ENCODE results near the gene APP.

The APP gene

DNA sequence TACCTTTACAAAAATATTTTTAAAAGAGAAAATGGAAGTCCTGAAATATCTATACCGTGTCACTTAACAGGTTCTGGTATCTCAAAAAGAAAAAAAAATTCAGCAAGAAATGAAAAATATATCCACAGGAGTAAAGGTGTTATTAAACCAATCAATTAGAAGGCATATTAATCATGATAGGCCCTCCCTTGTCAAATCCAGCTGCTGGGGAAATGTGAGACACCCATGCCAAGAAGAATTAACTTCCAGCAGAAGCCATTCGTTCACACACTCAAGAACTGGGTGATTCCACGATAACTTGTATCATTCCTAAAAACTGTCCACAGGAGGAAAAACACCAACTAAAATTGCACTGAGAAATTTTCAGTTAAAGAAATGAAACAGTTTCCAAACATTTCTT lies 57.6 kb downstream of the APP start:
- Histone ChIP-seq H3K79me2 (ENCODE audit: insufficient read depth, low read length) (no peaks in the 10 kb centered on the region), H3K36me3 (ENCODE audit: insufficient read depth, low read length) (no peaks in the 10 kb centered on the region), H3K4me2 (ENCODE audit: low read length) (no peak overlapping the region), H2AFZ (ENCODE audit: low read length) (no peak overlapping the region), H3K9ac (ENCODE audit: low read length) (no peak overlapping the region), H3F3A (ENCODE audit: insufficient read depth, low read length) (no peaks in the 10 kb centered on the region), H4K20me1 (ENCODE audit: insufficient read depth, low read length) (no peaks in the 10 kb centered on the region), H3K27me3 (ENCODE audit: insufficient read depth, low read length) (no peaks in the 10 kb centered on the region), H3K9me2 (ENCODE audit: low read depth, low read length) (no peaks in the 10 kb centered on the region), H3K27ac (ENCODE audit: low read depth, low read length, poor library complexity, severe bottlenecking) (no peak overlapping the region), H3K4me3 (ENCODE audit: low read depth, low read length, poor library complexity, severe bottlenecking) (no peak overlapping the region), H3K9me3 (ENCODE audit: low read length) (no peaks in the 10 kb centered on the region), H3K4me1 (ENCODE audit: insufficient read depth, low read length, severe bottlenecking) (no peaks in the 10 kb centered on the region)
- no peak for TF ChIP-seq EZH2 (IDR thresholded peaks at IDR 0.05; ENCODE audit: borderline replicate concordance, low read length)
- TF ChIP-seq, protein P1, sequence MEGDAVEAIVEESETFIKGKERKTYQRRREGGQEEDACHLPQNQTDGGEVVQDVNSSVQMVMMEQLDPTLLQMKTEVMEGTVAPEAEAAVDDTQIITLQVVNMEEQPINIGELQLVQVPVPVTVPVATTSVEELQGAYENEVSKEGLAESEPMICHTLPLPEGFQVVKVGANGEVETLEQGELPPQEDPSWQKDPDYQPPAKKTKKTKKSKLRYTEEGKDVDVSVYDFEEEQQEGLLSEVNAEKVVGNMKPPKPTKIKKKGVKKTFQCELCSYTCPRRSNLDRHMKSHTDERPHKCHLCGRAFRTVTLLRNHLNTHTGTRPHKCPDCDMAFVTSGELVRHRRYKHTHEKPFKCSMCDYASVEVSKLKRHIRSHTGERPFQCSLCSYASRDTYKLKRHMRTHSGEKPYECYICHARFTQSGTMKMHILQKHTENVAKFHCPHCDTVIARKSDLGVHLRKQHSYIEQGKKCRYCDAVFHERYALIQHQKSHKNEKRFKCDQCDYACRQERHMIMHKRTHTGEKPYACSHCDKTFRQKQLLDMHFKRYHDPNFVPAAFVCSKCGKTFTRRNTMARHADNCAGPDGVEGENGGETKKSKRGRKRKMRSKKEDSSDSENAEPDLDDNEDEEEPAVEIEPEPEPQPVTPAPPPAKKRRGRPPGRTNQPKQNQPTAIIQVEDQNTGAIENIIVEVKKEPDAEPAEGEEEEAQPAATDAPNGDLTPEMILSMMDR (IDR thresholded peaks at IDR 0.05; ENCODE audit: low read length), result no peak

DNA sequence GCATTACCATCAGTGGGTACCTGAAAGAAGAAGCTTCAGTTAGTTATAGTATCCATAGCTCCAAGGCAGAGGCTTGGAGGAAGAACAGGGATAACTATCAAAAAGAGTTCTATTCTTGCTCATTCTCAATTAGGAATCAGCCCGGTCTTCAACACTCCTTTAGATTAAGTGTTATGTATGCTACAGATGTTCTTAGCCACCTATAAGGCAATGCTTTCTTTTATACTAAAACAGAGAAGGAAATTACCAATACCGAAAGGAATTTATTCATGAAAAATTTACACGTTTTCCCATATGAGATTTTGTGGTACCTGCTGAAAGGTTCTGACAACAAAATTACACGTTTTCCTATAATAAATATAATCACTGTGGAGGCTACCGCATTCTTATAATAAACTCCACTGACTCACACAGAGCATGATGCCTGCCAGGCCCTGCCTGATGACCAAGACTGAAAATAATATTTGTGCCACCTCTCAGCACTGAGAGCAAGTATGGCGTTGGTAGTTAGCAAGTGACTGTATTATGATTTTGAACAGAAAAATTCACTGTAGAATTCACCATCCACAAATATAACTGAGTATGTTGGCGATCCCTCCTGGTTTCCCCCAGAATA lies 58.3 kb downstream of the APP start:
- Histone ChIP-seq H3K27me3 (ENCODE audit: insufficient read depth, low read length) (no peaks in the 10 kb centered on the region), H3K36me3 (ENCODE audit: insufficient read depth, low read length) (no peaks in the 10 kb centered on the region), H4K20me1 (ENCODE audit: insufficient read depth, low read length) (no peaks in the 10 kb centered on the region), H3K4me3 (ENCODE audit: low read depth, low read length, poor library complexity, severe bottlenecking) (no peak overlapping the region), H3K4me1 (ENCODE audit: insufficient read depth, low read length, severe bottlenecking) (no peaks in the 10 kb centered on the region), H3K9ac (ENCODE audit: low read length) (no peak overlapping the region), H3K79me2 (ENCODE audit: insufficient read depth, low read length) (no peaks in the 10 kb centered on the region), H2AFZ (ENCODE audit: low read length) (no peak overlapping the region), H3K9me2 (ENCODE audit: low read depth, low read length) (no peaks in the 10 kb centered on the region), H3K9me3 (ENCODE audit: low read length) (no peaks in the 10 kb centered on the region), H3F3A (ENCODE audit: insufficient read depth, low read length) (no peaks in the 10 kb centered on the region), H3K27ac (ENCODE audit: low read depth, low read length, poor library complexity, severe bottlenecking) (no peak overlapping the region), H3K4me2 (ENCODE audit: low read length) (no peak overlapping the region)
- TF ChIP-seq, protein P1 (IDR thresholded peaks at IDR 0.05; ENCODE audit: low read length), result no peak
- TF ChIP-seq EZH2 (IDR thresholded peaks at IDR 0.05; ENCODE audit: borderline replicate concordance, low read length), result no peak

DNA sequence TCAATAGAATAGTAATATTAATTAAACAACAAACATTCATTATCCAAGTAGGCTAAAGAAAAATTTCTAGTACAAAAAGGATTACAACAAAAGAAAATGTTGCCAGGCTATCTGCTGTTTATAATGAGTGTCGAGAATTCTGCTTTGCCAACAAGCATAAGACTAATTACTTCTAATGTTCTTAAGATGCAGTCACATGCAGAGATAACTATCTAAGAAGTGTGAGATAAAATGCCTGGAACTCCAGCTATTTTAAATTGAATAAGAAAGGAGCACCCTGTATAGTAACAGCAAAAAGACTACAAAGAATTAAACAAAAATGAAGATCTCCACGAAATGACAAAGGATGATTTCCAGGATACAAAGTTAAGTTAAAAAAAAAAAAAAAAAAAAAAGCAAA lies 59.9 kb downstream of the APP start:
- TF ChIP-seq EZH2 (IDR thresholded peaks at IDR 0.05; ENCODE audit: borderline replicate concordance, low read length), result no peak
- TF ChIP-seq, protein P1 (IDR thresholded peaks at IDR 0.05; ENCODE audit: low read length), result no peak
- H3K36me3 ChIP-seq (ENCODE audit: insufficient read depth, low read length), result no peaks in the 10 kb centered on the region
- no peaks in the 10 kb centered on the region for H4K20me1 ChIP-seq (ENCODE audit: insufficient read depth, low read length)
- H3K9ac ChIP-seq (ENCODE audit: low read length), result no peak overlapping the region
- H3K4me1 ChIP-seq (ENCODE audit: insufficient read depth, low read length, severe bottlenecking), result no peaks in the 10 kb centered on the region
- H3K9me3 ChIP-seq (ENCODE audit: low read length), result no peaks in the 10 kb centered on the region
- H3K27me3 ChIP-seq (ENCODE audit: insufficient read depth, low read length), result no peaks in the 10 kb centered on the region
- H2AFZ ChIP-seq (ENCODE audit: low read length), result no peak overlapping the region
- H3K79me2 ChIP-seq (ENCODE audit: insufficient read depth, low read length), result no peaks in the 10 kb centered on the region
- H3K27ac ChIP-seq (ENCODE audit: low read depth, low read length, poor library complexity, severe bottlenecking), result no peak overlapping the region
- H3K9me2 ChIP-seq (ENCODE audit: low read depth, low read length), result no peaks in the 10 kb centered on the region
- H3K4me2 ChIP-seq (ENCODE audit: low read length), result no peak overlapping the region
- no peak overlapping the region for H3K4me3 ChIP-seq (ENCODE audit: low read depth, low read length, poor library complexity, severe bottlenecking)
- H3F3A ChIP-seq (ENCODE audit: insufficient read depth, low read length), result no peaks in the 10 kb centered on the region
